ENCODE data around the gene ASB5.

GRCh38 chr4:176185051-176185450, 84.0 kb downstream of the ASB5 start:
- TF ChIP-seq CTCF (IDR thresholded peaks at IDR 0.05): no peak
- TF ChIP-seq POLR2A (IDR thresholded peaks at IDR 0.05): no peak

Measured in adrenal gland (tissue), 5 donors.